ENCODE measurements around the gene RIMS4.

The RIMS4 gene

DNA sequence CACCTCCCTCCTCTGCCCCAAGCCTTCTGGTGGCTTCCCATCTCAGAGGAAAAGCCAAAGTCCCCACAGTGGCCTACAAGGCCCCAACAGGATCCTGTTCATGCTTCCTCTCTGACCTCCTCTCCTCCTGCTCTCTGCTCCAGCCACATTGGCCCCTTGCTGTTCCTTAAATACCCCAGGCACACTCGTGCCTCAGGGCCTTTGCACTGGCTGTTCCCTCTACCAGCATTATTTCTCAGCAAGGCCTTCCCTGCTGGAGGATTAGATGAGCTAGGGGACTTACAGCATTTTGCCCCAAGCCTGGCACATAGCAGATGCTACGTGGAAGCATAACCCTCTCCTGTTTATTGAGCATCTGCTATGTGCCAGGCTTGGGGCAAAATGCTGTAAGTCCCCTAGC lies 87.4 kb downstream of the RIMS4 start:
- TF ChIP-seq CTCF (IDR thresholded peaks at IDR 0.05; ENCODE audit: low read depth, low read length) (no peak), EZH2phosphoT487 (IDR thresholded peaks at IDR 0.05; ENCODE audit: low read depth) (no peak)

GRCh38 chr20:44721785-44722054 lies 88.6 kb downstream of the RIMS4 start:
- no peaks in the 10 kb centered on the region for H3K27me3 ChIP-seq (ENCODE audit: low read depth, low read length)
- no peak overlapping the region for H2AFZ ChIP-seq (ENCODE audit: low read depth, low read length)
- no peak overlapping the region for H3K4me3 ChIP-seq (ENCODE audit: low read length)
- no peaks in the 10 kb centered on the region for H4K20me1 ChIP-seq (ENCODE audit: insufficient read depth, low read length)
- TF ChIP-seq EZH2phosphoT487 (IDR thresholded peaks at IDR 0.05; ENCODE audit: low read depth) (no peak), CTCF (IDR thresholded peaks at IDR 0.05; ENCODE audit: low read depth, low read length) (no peak)
- no peaks in the 10 kb centered on the region for H3K9me3 ChIP-seq (ENCODE audit: insufficient read depth, low read length)
- no peak overlapping the region for H3K4me2 ChIP-seq (ENCODE audit: low read length)
- no peak overlapping the region for H3K9ac ChIP-seq (ENCODE audit: low read length)
- no peak overlapping the region for H3K27ac ChIP-seq (ENCODE audit: low read length)
- peaks cover 6% of the 10 kb centered on the region for H3K4me1 ChIP-seq (ENCODE audit: low read length)
- no peaks in the 10 kb centered on the region for H3K79me2 ChIP-seq (ENCODE audit: low read length)
- no peaks in the 10 kb centered on the region for H3K36me3 ChIP-seq (replicated peaks; ENCODE audit: low read depth, low read length)

More for the DNA sequence above, 87.4 kb downstream of the RIMS4 start:
- no peak overlapping the region for H3K4me3 ChIP-seq (ENCODE audit: low read length)
- no peaks in the 10 kb centered on the region for H3K79me2 ChIP-seq (ENCODE audit: low read length)
- no peak overlapping the region for H3K4me2 ChIP-seq (ENCODE audit: low read length)
- H3K9ac ChIP-seq (ENCODE audit: low read length), result no peak overlapping the region
- H4K20me1 ChIP-seq (ENCODE audit: insufficient read depth, low read length), result no peaks in the 10 kb centered on the region
- no peak overlapping the region for H3K27ac ChIP-seq (ENCODE audit: low read length)
- H3K36me3 ChIP-seq (replicated peaks; ENCODE audit: low read depth, low read length), result no peaks in the 10 kb centered on the region
- H3K27me3 ChIP-seq (ENCODE audit: low read depth, low read length), result no peaks in the 10 kb centered on the region
- H3K4me1 ChIP-seq (ENCODE audit: low read length), result peaks cover 6% of the 10 kb centered on the region
- H3K9me3 ChIP-seq (ENCODE audit: insufficient read depth, low read length), result no peaks in the 10 kb centered on the region
- H2AFZ ChIP-seq (ENCODE audit: low read depth, low read length), result no peak overlapping the region

- H3K4me3 ChIP-seq (ENCODE audit: low read length), result no peak overlapping the region
- no peak overlapping the region for H3K27ac ChIP-seq (ENCODE audit: low read length)
- peaks cover 6% of the 10 kb centered on the region for H3K4me1 ChIP-seq (ENCODE audit: low read length)
- TF ChIP-seq CTCF (IDR thresholded peaks at IDR 0.05; ENCODE audit: low read depth, low read length), result no peak
- TF ChIP-seq EZH2phosphoT487 (IDR thresholded peaks at IDR 0.05; ENCODE audit: low read depth), result no peak
- no peak overlapping the region for H3K4me2 ChIP-seq (ENCODE audit: low read length)
- H3K27me3 ChIP-seq (ENCODE audit: low read depth, low read length), result no peaks in the 10 kb centered on the region
- no peaks in the 10 kb centered on the region for H4K20me1 ChIP-seq (ENCODE audit: insufficient read depth, low read length)
- H2AFZ ChIP-seq (ENCODE audit: low read depth, low read length), result no peak overlapping the region
- no peaks in the 10 kb centered on the region for H3K9me3 ChIP-seq (ENCODE audit: insufficient read depth, low read length)
- no peaks in the 10 kb centered on the region for H3K79me2 ChIP-seq (ENCODE audit: low read length)
- H3K9ac ChIP-seq (ENCODE audit: low read length), result no peak overlapping the region
- no peaks in the 10 kb centered on the region for H3K36me3 ChIP-seq (replicated peaks; ENCODE audit: low read depth, low read length)
These were observed 89.2 kb downstream of the RIMS4 start for GRCh38 chr20:44720997-44721784.

GRCh38 chr20:44720621-44720996 lies 89.7 kb downstream of the RIMS4 start:
- H3K4me1 ChIP-seq (ENCODE audit: low read length), result peaks cover under 1% of the 10 kb centered on the region
- H3K27ac ChIP-seq (ENCODE audit: low read length), result no peak overlapping the region
- TF ChIP-seq CTCF (IDR thresholded peaks at IDR 0.05; ENCODE audit: low read depth, low read length) (no peak), EZH2phosphoT487 (IDR thresholded peaks at IDR 0.05; ENCODE audit: low read depth) (no peak)
- H3K36me3 ChIP-seq (replicated peaks; ENCODE audit: low read depth, low read length), result no peaks in the 10 kb centered on the region
- H3K9me3 ChIP-seq (ENCODE audit: insufficient read depth, low read length), result no peaks in the 10 kb centered on the region
- no peaks in the 10 kb centered on the region for H3K27me3 ChIP-seq (ENCODE audit: low read depth, low read length)
- H3K79me2 ChIP-seq (ENCODE audit: low read length), result no peaks in the 10 kb centered on the region
- no peak overlapping the region for H3K9ac ChIP-seq (ENCODE audit: low read length)
- no peak overlapping the region for H3K4me3 ChIP-seq (ENCODE audit: low read length)
- no peaks in the 10 kb centered on the region for H4K20me1 ChIP-seq (ENCODE audit: insufficient read depth, low read length)
- H2AFZ ChIP-seq (ENCODE audit: low read depth, low read length), result no peak overlapping the region
- no peak overlapping the region for H3K4me2 ChIP-seq (ENCODE audit: low read length)

Measured in OCI-LY3 (cell line).